H1 (cell line): ENCODE data around the gene BRS3.

ENCODE experiments used
- ATF2 ChIP-seq: IDR thresholded peaks from 2 replicates; pipeline ENCODE4 v1.6.1; 2012; ENCODE audit warnings: low read length, inconsistent platforms
- EP300 ChIP-seq, 2 experiments: IDR thresholded peaks; 1 replicate in 1 of 2; 2 replicates in 1 of 2; pipeline ENCODE4 v1.6.1; 2011 to 2012; ENCODE audit warnings: low read depth in 2 of 2, low read length in 2 of 2, mild to moderate bottlenecking in 2 of 2, borderline replicate concordance in 1 of 2, inconsistent platforms in 1 of 2, moderate library complexity in 1 of 2
- EZH2 ChIP-seq: fragments of 200-600 bp; sonication (generic); IDR thresholded peaks from 2 replicates; pipeline ENCODE4 v1.7.1; 2012; ENCODE audit warnings: low read depth, mild to moderate bottlenecking, moderate library complexity, low read length, inconsistent platforms; ENCODE audit not compliant: severe bottlenecking
- PHF8 ChIP-seq: fragments of 200-600 bp; sonication (generic); conservative IDR thresholded peaks from 2 replicates; pipeline ENCODE4 v1.7.1; 2012; ENCODE audit warnings: low read depth, mild to moderate bottlenecking, inconsistent platforms, low read length, moderate library complexity
- POLR2A ChIP-seq, 2 experiments: IDR thresholded peaks; 1 replicate in 1 of 2; 2 replicates in 1 of 2; pipeline ENCODE4 v1.6.1; 2011; ENCODE audit warnings: low read depth in 2 of 2, low read length in 2 of 2, mild to moderate bottlenecking in 2 of 2; ENCODE audit errors: control extremely low read depth in 1 of 2
- RXRA ChIP-seq: IDR thresholded peaks from 2 replicates; pipeline ENCODE4 v1.6.1; 2011; ENCODE audit warnings: low read depth, mild to moderate bottlenecking, low read length, moderate library complexity; ENCODE audit not compliant: insufficient read depth
- SIX5 ChIP-seq: IDR thresholded peaks from 2 replicates; pipeline ENCODE4 v1.6.1; 2011; ENCODE audit warnings: mild to moderate bottlenecking, low read depth, low read length
- SUZ12 ChIP-seq: fragments of 200-600 bp; sonication (generic); IDR thresholded peaks from 2 replicates; pipeline ENCODE4 v1.6.1; 2012; ENCODE audit warnings: mild to moderate bottlenecking, inconsistent platforms, low read length, moderate library complexity, mixed read lengths
- TBP ChIP-seq: IDR thresholded peaks from 2 replicates; pipeline ENCODE4 v1.6.1; 2011; ENCODE audit warnings: low read depth, low read length, improper control_type of control experiment
- TF ChIP-seq, protein P1 (sequence below), 3 experiments: IDR thresholded peaks; 1 replicate in 2 of 3; 2 replicates in 1 of 3; pipeline versions ENCODE4 v1.5.1 to v1.6.1; 2011; ENCODE audit warnings: low read length in 3 of 3, mild to moderate bottlenecking in 3 of 3, inconsistent platforms in 2 of 3, low read depth in 1 of 3, moderate library complexity in 1 of 3; ENCODE audit not compliant: insufficient read depth in 1 of 3; ENCODE audit errors: control extremely low read depth in 1 of 3

- no peak for TF ChIP-seq RXRA
- TF ChIP-seq POLR2A (IDR thresholded peaks at IDR 0.05; ENCODE audit: control extremely low read depth in 1 of 2, low read depth in 2 of 2, low read length in 2 of 2): no peak
- TF ChIP-seq, protein P1, sequence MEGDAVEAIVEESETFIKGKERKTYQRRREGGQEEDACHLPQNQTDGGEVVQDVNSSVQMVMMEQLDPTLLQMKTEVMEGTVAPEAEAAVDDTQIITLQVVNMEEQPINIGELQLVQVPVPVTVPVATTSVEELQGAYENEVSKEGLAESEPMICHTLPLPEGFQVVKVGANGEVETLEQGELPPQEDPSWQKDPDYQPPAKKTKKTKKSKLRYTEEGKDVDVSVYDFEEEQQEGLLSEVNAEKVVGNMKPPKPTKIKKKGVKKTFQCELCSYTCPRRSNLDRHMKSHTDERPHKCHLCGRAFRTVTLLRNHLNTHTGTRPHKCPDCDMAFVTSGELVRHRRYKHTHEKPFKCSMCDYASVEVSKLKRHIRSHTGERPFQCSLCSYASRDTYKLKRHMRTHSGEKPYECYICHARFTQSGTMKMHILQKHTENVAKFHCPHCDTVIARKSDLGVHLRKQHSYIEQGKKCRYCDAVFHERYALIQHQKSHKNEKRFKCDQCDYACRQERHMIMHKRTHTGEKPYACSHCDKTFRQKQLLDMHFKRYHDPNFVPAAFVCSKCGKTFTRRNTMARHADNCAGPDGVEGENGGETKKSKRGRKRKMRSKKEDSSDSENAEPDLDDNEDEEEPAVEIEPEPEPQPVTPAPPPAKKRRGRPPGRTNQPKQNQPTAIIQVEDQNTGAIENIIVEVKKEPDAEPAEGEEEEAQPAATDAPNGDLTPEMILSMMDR (IDR thresholded peaks at IDR 0.05; ENCODE audit: control extremely low read depth in 1 of 3, insufficient read depth in 1 of 3, low read depth in 1 of 3, low read length in 3 of 3): no peak
- no peak for TF ChIP-seq PHF8
- no peak for TF ChIP-seq SUZ12
- TF ChIP-seq EZH2: no peak
- TF ChIP-seq EP300 (IDR thresholded peaks at IDR 0.05; ENCODE audit: borderline replicate concordance in 1 of 2, low read depth in 2 of 2, low read length in 2 of 2): no peak
- no peak for TF ChIP-seq ATF2
- TF ChIP-seq SIX5: no peak
- TF ChIP-seq TBP: no peak
Measured at GRCh38 chrX:136473663-136474062, 14.1 kb upstream of the BRS3 start.
